ENCODE results near the gene CPT2.

DNA sequence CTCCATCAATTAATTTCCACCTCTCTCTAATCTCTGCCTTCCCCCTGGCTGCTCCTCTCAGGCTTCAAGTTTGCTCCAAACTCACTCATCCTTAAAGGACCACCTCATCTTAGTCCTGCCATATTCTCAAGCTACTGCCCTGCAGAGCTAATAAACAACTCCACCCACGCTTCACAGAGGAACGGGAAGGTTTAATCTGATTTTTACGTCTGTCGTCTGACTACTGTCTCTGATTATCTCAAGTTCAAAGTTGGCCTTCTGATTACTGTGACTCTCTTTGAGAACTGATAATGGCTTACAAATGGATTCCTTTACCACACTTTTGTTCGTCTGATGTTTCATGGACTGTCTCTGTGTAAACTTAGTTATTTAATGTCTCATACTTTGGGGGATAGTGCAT lies 7.6 kb upstream of the CPT2 start:
- TF ChIP-seq POLR2A (IDR thresholded peaks at IDR 0.05), result no peak
- TF ChIP-seq, protein P1, sequence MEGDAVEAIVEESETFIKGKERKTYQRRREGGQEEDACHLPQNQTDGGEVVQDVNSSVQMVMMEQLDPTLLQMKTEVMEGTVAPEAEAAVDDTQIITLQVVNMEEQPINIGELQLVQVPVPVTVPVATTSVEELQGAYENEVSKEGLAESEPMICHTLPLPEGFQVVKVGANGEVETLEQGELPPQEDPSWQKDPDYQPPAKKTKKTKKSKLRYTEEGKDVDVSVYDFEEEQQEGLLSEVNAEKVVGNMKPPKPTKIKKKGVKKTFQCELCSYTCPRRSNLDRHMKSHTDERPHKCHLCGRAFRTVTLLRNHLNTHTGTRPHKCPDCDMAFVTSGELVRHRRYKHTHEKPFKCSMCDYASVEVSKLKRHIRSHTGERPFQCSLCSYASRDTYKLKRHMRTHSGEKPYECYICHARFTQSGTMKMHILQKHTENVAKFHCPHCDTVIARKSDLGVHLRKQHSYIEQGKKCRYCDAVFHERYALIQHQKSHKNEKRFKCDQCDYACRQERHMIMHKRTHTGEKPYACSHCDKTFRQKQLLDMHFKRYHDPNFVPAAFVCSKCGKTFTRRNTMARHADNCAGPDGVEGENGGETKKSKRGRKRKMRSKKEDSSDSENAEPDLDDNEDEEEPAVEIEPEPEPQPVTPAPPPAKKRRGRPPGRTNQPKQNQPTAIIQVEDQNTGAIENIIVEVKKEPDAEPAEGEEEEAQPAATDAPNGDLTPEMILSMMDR (IDR thresholded peaks at IDR 0.05), result no peak
